SHP77 treated with DMSO at 0.1 percent for 48 hours (cell line): ENCODE data around the gene TAS2R39.

ENCODE experiments used
- DNase-seq: peaks from one replicate; lab custom pipeline; 2025; lab: John Stamatoyannopoulos, UW

TAS2R39 gene

GRCh38 chr7:143216151-143216550 is 32.9 kb downstream of the TAS2R39 start:
- no peak for DNase-seq

GRCh38 chr7:143216686-143217085 is 33.5 kb downstream of the TAS2R39 start:
- DNase-seq, result no peak

- DNase-seq, result no peak
Observed at GRCh38 chr7:143217806-143218205, 34.6 kb downstream of the TAS2R39 start.

GRCh38 chr7:143221286-143221685 is 38.1 kb downstream of the TAS2R39 start:
- no peak for DNase-seq

- no peak for DNase-seq
Observed at GRCh38 chr7:143221737-143222136, 38.5 kb downstream of the TAS2R39 start, which contains the start of gene TAS2R40. Gene TAS2R40, plus strand, starts transcription at chr7:143222037. Its CDS starts 42 bp downstream, at chr7:143222079.

- no peak for DNase-seq
Observed at GRCh38 chr7:143222782-143223181, 39.6 kb downstream of the TAS2R39 start.

- no peak for DNase-seq
Observed at GRCh38 chr7:143223784-143224183, 40.6 kb downstream of the TAS2R39 start.

- DNase-seq, result no peak
Observed at GRCh38 chr7:143225047-143225446, 41.8 kb downstream of the TAS2R39 start.

GRCh38 chr7:143227806-143228205 is 44.6 kb downstream of the TAS2R39 start:
- DNase-seq, result no peak

GRCh38 chr7:143229054-143229790 is 46.0 kb downstream of the TAS2R39 start:
- DNase-seq, result no peak

- DNase-seq, result no peak
Observed at GRCh38 chr7:143230602-143231457, 47.6 kb downstream of the TAS2R39 start.
